ENCODE data around the gene NELL1. TPM values are rescaled to one million over a fixed set of nuclear protein-coding genes. Genes with fewer than 3 reads are reported as not detected.

NELL1 gene
- total RNA-seq, 1 experiment from 2014 or later = not detected

GRCh38 chr11:21472261-21472660 lies 802.9 kb downstream of the NELL1 start:
- Histone ChIP-seq H3K9me3 (ENCODE audit: control insufficient read depth, insufficient read depth, low read depth, low read length) (no peaks in the 10 kb centered on the region), H3K4me1 (ENCODE audit: control insufficient read depth, insufficient read depth, low read length) (no peaks in the 10 kb centered on the region), H3K27ac (ENCODE audit: low read length) (no peak overlapping the region), H3K36me3 (ENCODE audit: control insufficient read depth, insufficient read depth, low read length) (no peaks in the 10 kb centered on the region), H3K27me3 (ENCODE audit: control insufficient read depth, insufficient read depth, low read length) (no peaks in the 10 kb centered on the region), H3K4me3 (ENCODE audit: low read depth in 2 of 2, low read length in 2 of 2) (no peak overlapping the region)
- no peak for DNase-seq (ENCODE audit: low read depth, low spot score)
- no peak for ATAC-seq
- CTCF ChIA-PET = no interaction called here
- intact Hi-C loops (cut with micrococcal nuclease; ENCODE audit: unreplicated experiment) (no loop called here), in situ Hi-C loops (cut with HindIII; ENCODE audit: low pct_unique_long_range_greater_than_20kb, low sequenced_read_pairs) (no loop called here)
- POLR2A ChIA-PET = no interaction called here
- BruUV-seq (replicated peaks) = no TSS peak
- TF ChIP-seq TCF7L2 (IDR thresholded peaks at IDR 0.05; ENCODE audit: low read depth, low read length) (no peak), CTCF (IDR thresholded peaks at IDR 0.05) (no peak), REST (IDR thresholded peaks at IDR 0.05; ENCODE audit: insufficient read depth in 1 of 2, low read depth in 2 of 2, low read length in 1 of 2) (no peak), SIN3A (IDR thresholded peaks at IDR 0.05; ENCODE audit: borderline replicate concordance, insufficient read depth, low read depth, low read length) (no peak), POLR2AphosphoS5 (IDR thresholded peaks at IDR 0.05; ENCODE audit: low read depth, low read length) (no peak)

GRCh38 chr11:21474529-21474928 lies 805.1 kb downstream of the NELL1 start:
- DNase-seq (ENCODE audit: low read depth, low spot score) = no peak
- ATAC-seq = no peak
- POLR2A ChIA-PET = no interaction called here
- Histone ChIP-seq H3K27ac (ENCODE audit: low read length) (no peak overlapping the region), H3K4me1 (ENCODE audit: control insufficient read depth, insufficient read depth, low read length) (no peaks in the 10 kb centered on the region), H3K36me3 (ENCODE audit: control insufficient read depth, insufficient read depth, low read length) (no peaks in the 10 kb centered on the region), H3K4me3 (ENCODE audit: low read depth in 2 of 2, low read length in 2 of 2) (no peak overlapping the region), H3K9me3 (ENCODE audit: control insufficient read depth, insufficient read depth, low read depth, low read length) (no peaks in the 10 kb centered on the region), H3K27me3 (ENCODE audit: control insufficient read depth, insufficient read depth, low read length) (no peaks in the 10 kb centered on the region)
- in situ Hi-C loops (cut with HindIII; ENCODE audit: low pct_unique_long_range_greater_than_20kb, low sequenced_read_pairs) (no loop called here), intact Hi-C loops (cut with micrococcal nuclease; ENCODE audit: unreplicated experiment) (no loop called here)
- CTCF ChIA-PET = no interaction called here
- TF ChIP-seq TCF7L2 (IDR thresholded peaks at IDR 0.05; ENCODE audit: low read depth, low read length) (no peak), SIN3A (IDR thresholded peaks at IDR 0.05; ENCODE audit: borderline replicate concordance, insufficient read depth, low read depth, low read length) (no peak), CTCF (IDR thresholded peaks at IDR 0.05) (no peak), REST (IDR thresholded peaks at IDR 0.05; ENCODE audit: insufficient read depth in 1 of 2, low read depth in 2 of 2, low read length in 1 of 2) (no peak), POLR2AphosphoS5 (IDR thresholded peaks at IDR 0.05; ENCODE audit: low read depth, low read length) (no peak)
- BruUV-seq (replicated peaks) = no TSS peak
